Fibroblast of the conjunctiva (primary cell): ENCODE results near the gene HSFX4.
"Not testable (repeated sequence)": the region's sequence is repeated elsewhere in the genome, so short reads cannot be mapped to it uniquely, and the experiment has no call there.

Experiments used
- DNase-seq: peaks from one replicate; pipeline ENCODE4 v3.0.0-alpha.2; 2010; ENCODE audit warnings: low read depth

Gene HSFX4

GRCh38 chrX:149929400-149929799 lies at the start of gene HSFX4:
Gene HSFX4 (plus strand): TSS chrX:149929573. CDS start chrX:149929645, 72 bp downstream.
- DNase-seq, result not testable (repeated sequence)

GRCh38 chrX:149881081-149881711 lies 48.2 kb upstream of the HSFX4 start, which contains the start of gene MAGEA8:
Gene MAGEA8 (plus strand): TSS chrX:149881183. CDS start chrX:149884273, 3,090 bp downstream.
- DNase-seq, result no peak

- not testable (repeated sequence) for DNase-seq
Measured at GRCh38 chrX:149890828-149891227, 38.5 kb upstream of the HSFX4 start.

- no peak for DNase-seq
Measured at GRCh38 chrX:149898554-149898953, 30.8 kb upstream of the HSFX4 start.

GRCh38 chrX:149903889-149904748 lies 25.3 kb upstream of the HSFX4 start:
- no peak for DNase-seq

- no peak for DNase-seq
Measured at GRCh38 chrX:149908308-149908707, 21.1 kb upstream of the HSFX4 start.

- DNase-seq, result no peak
Measured at GRCh38 chrX:149908727-149909126, 20.6 kb upstream of the HSFX4 start.

- no peak for DNase-seq
Measured at GRCh38 chrX:149909324-149910177, 19.8 kb upstream of the HSFX4 start.

GRCh38 chrX:149910178-149910695 lies 19.1 kb upstream of the HSFX4 start:
- DNase-seq, result no peak

GRCh38 chrX:149916745-149917392 lies 12.5 kb upstream of the HSFX4 start:
- no peak for DNase-seq

GRCh38 chrX:149923836-149924235 lies 5.5 kb upstream of the HSFX4 start:
- not testable (repeated sequence) for DNase-seq

GRCh38 chrX:149924434-149924833 lies 4.9 kb upstream of the HSFX4 start:
- DNase-seq, result not testable (repeated sequence)

- not testable (repeated sequence) for DNase-seq
Measured at GRCh38 chrX:149927245-149927963, 2.0 kb upstream of the HSFX4 start.

GRCh38 chrX:149927964-149928258 lies 1.5 kb upstream of the HSFX4 start:
- DNase-seq, result not testable (repeated sequence)

- not testable (repeated sequence) for DNase-seq
Measured at GRCh38 chrX:149928635-149929034, 738 bp upstream of the HSFX4 start.

- DNase-seq, result not testable (repeated sequence)
Measured at GRCh38 chrX:149931355-149931754, 2.0 kb downstream of the HSFX4 start.

- DNase-seq, result not testable (repeated sequence)
Measured at GRCh38 chrX:149932150-149932549, 2.8 kb downstream of the HSFX4 start.

- not testable (repeated sequence) for DNase-seq
Measured at GRCh38 chrX:149932970-149933369, 3.6 kb downstream of the HSFX4 start.

- DNase-seq, result not testable (repeated sequence)
Measured at GRCh38 chrX:149933547-149933946, 4.2 kb downstream of the HSFX4 start.

- not testable (repeated sequence) for DNase-seq
Measured at GRCh38 chrX:149937328-149937727, 8.0 kb downstream of the HSFX4 start.

- DNase-seq, result no peak
Measured at GRCh38 chrX:149937871-149938426, 8.6 kb downstream of the HSFX4 start.
